WTC11 (cell line): Measurements from ENCODE around the gene AK2.
A peak's percentile ranks its signal among the peaks of the same experiment; 100 is the strongest.

Source experiments
- CTCF ChIP-seq: fragments of 200-600 bp; IDR thresholded peaks from 2 replicates; pipeline ENCODE4 v1.8.0; 2022; ENCODE audit warnings: antibody characterized with exemption
- E2F1 ChIP-seq: sonication (generic); formaldehyde crosslinking; IDR thresholded peaks from 2 replicates; pipeline ENCODE4 v1.8.0; 2022; ENCODE audit warnings: mild to moderate bottlenecking, missing genetic modification reagents
- E2F4 ChIP-seq: sonication (generic); formaldehyde crosslinking; IDR thresholded peaks from 2 replicates; pipeline ENCODE4 v1.8.1; 2022; ENCODE audit warnings: low read depth, mild to moderate bottlenecking, moderate library complexity, missing genetic modification reagents, borderline replicate concordance
- GTF2I ChIP-seq: fragments of 250-450 bp; sonication (Bioruptor Pico); conservative IDR thresholded peaks from 2 replicates; pipeline ENCODE4 v1.4.0; 2021; ENCODE audit warnings: mild to moderate bottlenecking
- MAX ChIP-seq: sonication (generic); formaldehyde crosslinking; IDR thresholded peaks from 2 replicates; pipeline ENCODE4 v1.8.0; 2022; ENCODE audit warnings: mild to moderate bottlenecking, missing genetic modification reagents
- NR1H2 ChIP-seq: sonication (generic); formaldehyde crosslinking; IDR thresholded peaks from 2 replicates; pipeline ENCODE4 v1.9.0; 2021; ENCODE audit warnings: mild to moderate bottlenecking, moderate library complexity, missing genetic modification reagents
- NR3C1 ChIP-seq: sonication (generic); formaldehyde crosslinking; conservative IDR thresholded peaks from 2 replicates; pipeline ENCODE4 v1.8.1; 2023; ENCODE audit warnings: low read depth, mild to moderate bottlenecking, missing genetic modification reagents
- SMAD4 ChIP-seq: sonication (generic); formaldehyde crosslinking; IDR thresholded peaks from 2 replicates; pipeline ENCODE4 v1.8.0; 2022; ENCODE audit warnings: mild to moderate bottlenecking, missing genetic modification reagents
- SP1 ChIP-seq: sonication (generic); formaldehyde crosslinking; conservative IDR thresholded peaks from 2 replicates; pipeline ENCODE4 v1.8.1; 2022; ENCODE audit warnings: missing genetic modification reagents
- USF1 ChIP-seq: sonication (generic); formaldehyde crosslinking; IDR thresholded peaks from 2 replicates; pipeline ENCODE4 v1.8.0; 2022; ENCODE audit warnings: mild to moderate bottlenecking, missing genetic modification reagents
- ZSCAN18 ChIP-seq: fragments of 250-450 bp; sonication (Bioruptor Pico); IDR thresholded peaks from 2 replicates; pipeline ENCODE4 v2.1.2; 2022; ENCODE audit warnings: mild to moderate bottlenecking, moderate library complexity

GRCh38 chr1:32981003-32981901 lies 55.4 kb downstream of the AK2 start:
- TF ChIP-seq E2F4 (CRISPR knock-in tag) = no peak
- TF ChIP-seq E2F1 (CRISPR knock-in tag) = no peak
- no peak for TF ChIP-seq CTCF
- no peak for TF ChIP-seq ZSCAN18
- TF ChIP-seq MAX (CRISPR knock-in tag) = no peak
- TF ChIP-seq GTF2I (CRISPR knock-in tag) = peak; percentile 77
- no peak for TF ChIP-seq SMAD4 (CRISPR knock-in tag)
- no peak for TF ChIP-seq SP1
- no peak for TF ChIP-seq USF1 (CRISPR knock-in tag)
- TF ChIP-seq NR3C1 (CRISPR knock-in tag) = no peak
- no peak for TF ChIP-seq NR1H2 (CRISPR knock-in tag)
